ENCODE results near the gene CCDC78.

CCDC78 gene

GRCh38 chr16:682493-683395 lies 43.5 kb downstream of the CCDC78 start:
- FAIRE-seq: peak; percentile 62
- DNase-seq (ENCODE audit: insufficient read length, low spot score): no peak

GRCh38 chr16:681746-682427 lies 44.4 kb downstream of the CCDC78 start:
- no peak for FAIRE-seq

GRCh38 chr16:680967-681745 lies 45.1 kb downstream of the CCDC78 start:
- DNase-seq (ENCODE audit: insufficient read length, low spot score): no peak

More at GRCh38 chr16:681746-682427, 44.4 kb downstream of the CCDC78 start:
- no peak for DNase-seq (ENCODE audit: insufficient read length, low spot score)

GRCh38 chr16:680625-680945 lies 45.7 kb downstream of the CCDC78 start:
- FAIRE-seq (no peak), DNase-seq (ENCODE audit: insufficient read length, low spot score) (no peak)

More at GRCh38 chr16:680967-681745, 45.1 kb downstream of the CCDC78 start:
- no peak for FAIRE-seq

- peak; percentile 79 for DNase-seq (ENCODE audit: insufficient read length, low spot score)
- peak; percentile 81 for FAIRE-seq
Measured at GRCh38 chr16:679814-680624, 46.2 kb downstream of the CCDC78 start, which contains the start of gene STUB1. TSS of gene STUB1 (plus strand) at chr16:680410. CDS start at chr16:680526, 116 bp downstream.

GRCh38 chr16:678858-679813 lies 47.1 kb downstream of the CCDC78 start:
- FAIRE-seq: peak; percentile 71
- no peak for DNase-seq (ENCODE audit: insufficient read length, low spot score)

GRCh38 chr16:678209-678857 lies 47.9 kb downstream of the CCDC78 start:
- DNase-seq (ENCODE audit: insufficient read length, low spot score) (no peak), FAIRE-seq (no peak)

GRCh38 chr16:677316-678190 lies 48.7 kb downstream of the CCDC78 start:
- FAIRE-seq: no peak
- DNase-seq (ENCODE audit: insufficient read length, low spot score): no peak

GRCh38 chr16:676913-677312 lies 49.3 kb downstream of the CCDC78 start:
- FAIRE-seq (no peak), DNase-seq (ENCODE audit: insufficient read length, low spot score) (no peak)

- no peak for DNase-seq (ENCODE audit: insufficient read length, low spot score)
- no peak for FAIRE-seq
Measured at GRCh38 chr16:676565-676902, 49.7 kb downstream of the CCDC78 start.

- DNase-seq (ENCODE audit: insufficient read length, low spot score) (no peak), FAIRE-seq (no peak)
Measured at GRCh38 chr16:675884-676564, 50.2 kb downstream of the CCDC78 start.

- no peak for FAIRE-seq
- DNase-seq (ENCODE audit: insufficient read length, low spot score): no peak
Measured at GRCh38 chr16:674968-675883, 51.0 kb downstream of the CCDC78 start, which contains the start of gene RHBDL1. TSS of gene RHBDL1 (plus strand) at chr16:675671. CDS start at chr16:675791, 120 bp downstream.

GRCh38 chr16:674214-674881 lies 51.9 kb downstream of the CCDC78 start:
- FAIRE-seq: no peak
- no peak for DNase-seq (ENCODE audit: insufficient read length, low spot score)

- DNase-seq (ENCODE audit: insufficient read length, low spot score) (no peak), FAIRE-seq (no peak)
Measured at GRCh38 chr16:673399-673991, 52.7 kb downstream of the CCDC78 start.

GRCh38 chr16:672851-673250 lies 53.4 kb downstream of the CCDC78 start:
- DNase-seq (ENCODE audit: insufficient read length, low spot score): no peak
- FAIRE-seq: no peak
